Naive thymus-derived CD8-positive, alpha-beta T cell (primary cell): ENCODE results near the gene AKAP6. TPM values are rescaled to one million over a fixed set of nuclear protein-coding genes. Genes with fewer than 3 reads are reported as not detected.

Source experiments
- ATAC-seq, 2 donors: fragments of 150-1000 bp; cut with Tn5 transposase in 1 of 2; sonication (Bioruptor Pico), chemical (Tn5 transposase) in 1 of 2; 1 replicate in 1 of 2; 2 replicates in 1 of 2; pipeline ENCODE4 v1.10.0; 2021; ENCODE audit warnings: mild to moderate bottlenecking in 2 of 2, moderate library complexity in 2 of 2
- POLR2A ChIA-PET: fragments of 350-600 bp; sonication (Branson Sonifier 250); formaldehyde crosslinking; loops from one replicate; lab custom pipeline; 2021; ENCODE audit warnings: antibody characterized with exemption; lab: Charles Lee
- DNase-seq, 10 donors: peaks; one replicate each; pipeline versions ENCODE4 v3.0.0 to v3.0.0-alpha.2; 2020 to 2022
- H3K27ac Mint-ChIP-seq, 10 donors: one replicate each; pipeline ENCODE4 v1.8.0; 2020 to 2022; ENCODE audit warnings: mild to moderate bottlenecking in 10 of 10, mixed read lengths in 10 of 10, moderate library complexity in 4 of 10, inconsistent platforms in 1 of 10
- H3K27me3 Mint-ChIP-seq, 5 donors: one replicate each; pipeline ENCODE4 v1.8.0; 2021 to 2022; ENCODE audit warnings: mixed read lengths in 5 of 5
- H3K36me3 Mint-ChIP-seq, 3 donors: one replicate each; pipeline ENCODE4 v1.8.0; 2020 to 2022; ENCODE audit warnings: mixed read lengths in 3 of 3, mild to moderate bottlenecking in 2 of 3, inconsistent platforms in 1 of 3
- H3K4me1 Mint-ChIP-seq, 4 donors: one replicate each; pipeline ENCODE4 v1.8.0; 2021 to 2022; ENCODE audit warnings: mixed read lengths in 4 of 4
- H3K4me3 Mint-ChIP-seq, 10 donors: one replicate each; pipeline ENCODE4 v1.8.0; 2020 to 2022; ENCODE audit warnings: mild to moderate bottlenecking in 10 of 10, mixed read lengths in 10 of 10, moderate library complexity in 6 of 10, inconsistent platforms in 1 of 10
- H3K9me3 Mint-ChIP-seq, 9 donors: one replicate each; pipeline ENCODE4 v1.8.0; 2020 to 2022; ENCODE audit warnings: mixed read lengths in 9 of 9, mild to moderate bottlenecking in 3 of 9, inconsistent platforms in 1 of 9, moderate library complexity in 1 of 9
- polyA plus RNA-seq, 3 donors: library from polyadenylated mRNA; unstranded; fragments of 300-500 nt; fragmentation: Illumina TruSeq; gene quantifications; one replicate each; pipeline ENCODE4 v1.2.3, GENCODE V29; 2021
- total RNA-seq, 8 experiments: library from RNA in 2 of 8; stranded (reverse) in 2 of 8; gene quantifications; one replicate each; pipeline ENCODE4 v1.2.3 and lab custom pipeline; 2021 to 2026

The AKAP6 gene
- total and polyA plus RNA-seq, 5 experiments from 2014 or later, result 1.4 to 4.6 (median 3.2) TPM

- Mint-ChIP-seq H3K4me1 (peaks cover 1 to 7% (median 2%) of the 10 kb centered on the region in 4 donors), H3K36me3 (peaks cover 0 to 3% (median 0%) of the 10 kb centered on the region in 3 donors), H3K27me3 (peaks cover 0 to 13% (median 0%) of the 10 kb centered on the region in 5 donors), H3K9me3 (peaks cover 0 to 10% (median 0%) of the 10 kb centered on the region in 9 donors), H3K27ac (no peak overlapping the region), H3K4me3 (no peak overlapping the region)
- POLR2A ChIA-PET, result no interaction called here
- no peak for ATAC-seq
- no peak for DNase-seq
Measured at GRCh38 chr14:32625211-32625610, 296.1 kb downstream of the AKAP6 start.

GRCh38 chr14:32627545-32628298, 298.6 kb downstream of the AKAP6 start:
- ATAC-seq (no peak), DNase-seq (no peak)
- Mint-ChIP-seq H3K4me1 (peaks cover 0 to 1% (median 0%) of the 10 kb centered on the region in 4 donors), H3K27me3 (peaks cover 0 to 4% (median 0%) of the 10 kb centered on the region in 5 donors), H3K27ac (no peak overlapping the region), H3K36me3 (peaks cover 0 to 3% (median 0%) of the 10 kb centered on the region in 3 donors), H3K9me3 (peaks cover 0 to 10% (median 0%) of the 10 kb centered on the region in 9 donors), H3K4me3 (no peak overlapping the region)
- POLR2A ChIA-PET, result no interaction called here

- Mint-ChIP-seq H3K9me3 (peaks cover 0 to 10% (median 0%) of the 10 kb centered on the region in 9 donors), H3K36me3 (peaks cover 0 to 3% (median 0%) of the 10 kb centered on the region in 3 donors), H3K4me3 (no peak overlapping the region), H3K27me3 (peaks cover 0 to 4% (median 0%) of the 10 kb centered on the region in 5 donors), H3K4me1 (peaks cover 0 to 2% (median 0%) of the 10 kb centered on the region in 4 donors), H3K27ac (no peak overlapping the region)
- DNase-seq, result no peak
- POLR2A ChIA-PET, result no interaction called here
- ATAC-seq, result no peak
Measured at GRCh38 chr14:32629236-32629635, 300.1 kb downstream of the AKAP6 start.

GRCh38 chr14:32630701-32631100, 301.6 kb downstream of the AKAP6 start:
- ATAC-seq (no peak), DNase-seq (no peak)
- Mint-ChIP-seq H3K4me1 (peaks cover 0 to 2% (median 0%) of the 10 kb centered on the region in 4 donors), H3K27ac (no peak overlapping the region), H3K27me3 (peaks cover 0 to 4% (median 0%) of the 10 kb centered on the region in 5 donors), H3K9me3 (peaks cover 0 to 10% (median 0%) of the 10 kb centered on the region in 9 donors), H3K4me3 (no peak overlapping the region), H3K36me3 (peaks cover 0 to 3% (median 0%) of the 10 kb centered on the region in 3 donors)
- POLR2A ChIA-PET, result no interaction called here

GRCh38 chr14:32633224-32633859, 304.2 kb downstream of the AKAP6 start:
- no peak overlapping the region for H3K4me3 Mint-ChIP-seq
- POLR2A ChIA-PET, result no interaction called here
- peaks cover 0 to 2% (median 0%) of the 10 kb centered on the region in 4 donors for H3K4me1 Mint-ChIP-seq

GRCh38 chr14:32633930-32634329, 304.8 kb downstream of the AKAP6 start:
- peaks cover 0 to 2% (median 0%) of the 10 kb centered on the region in 4 donors for H3K4me1 Mint-ChIP-seq
- no peaks in the 10 kb centered on the region for H3K36me3 Mint-ChIP-seq
- POLR2A ChIA-PET, result no interaction called here
- H3K9me3 Mint-ChIP-seq, result no peaks in the 10 kb centered on the region
- H3K27me3 Mint-ChIP-seq, result no peaks in the 10 kb centered on the region
- ATAC-seq (no peak), DNase-seq (no peak)
- no peak overlapping the region for H3K4me3 Mint-ChIP-seq
- no peak overlapping the region for H3K27ac Mint-ChIP-seq

More at GRCh38 chr14:32633224-32633859, 304.2 kb downstream of the AKAP6 start:
- no peak overlapping the region for H3K27ac Mint-ChIP-seq
- no peaks in the 10 kb centered on the region for H3K9me3 Mint-ChIP-seq
- DNase-seq, result no peak
- no peak for ATAC-seq
- H3K27me3 Mint-ChIP-seq, result no peaks in the 10 kb centered on the region
- peaks cover 0 to 3% (median 0%) of the 10 kb centered on the region in 3 donors for H3K36me3 Mint-ChIP-seq

- DNase-seq (no peak), ATAC-seq (no peak)
- Mint-ChIP-seq H3K4me1 (peaks cover 0 to 2% (median 0%) of the 10 kb centered on the region in 4 donors), H3K36me3 (no peaks in the 10 kb centered on the region), H3K4me3 (no peak overlapping the region), H3K27ac (no peak overlapping the region), H3K27me3 (peaks cover 0 to 4% (median 0%) of the 10 kb centered on the region in 5 donors), H3K9me3 (no peaks in the 10 kb centered on the region)
- POLR2A ChIA-PET, result no interaction called here
Measured at GRCh38 chr14:32635061-32635719, 306.1 kb downstream of the AKAP6 start.

GRCh38 chr14:32637582-32637981, 308.5 kb downstream of the AKAP6 start:
- Mint-ChIP-seq H3K36me3 (no peaks in the 10 kb centered on the region), H3K9me3 (no peaks in the 10 kb centered on the region), H3K27ac (no peak overlapping the region), H3K27me3 (peaks cover 0 to 7% (median 0%) of the 10 kb centered on the region in 5 donors), H3K4me3 (no peak overlapping the region), H3K4me1 (peaks cover 0 to 2% (median 0%) of the 10 kb centered on the region in 4 donors)
- POLR2A ChIA-PET, result no interaction called here
- ATAC-seq, result no peak
- DNase-seq, result no peak

- Mint-ChIP-seq H3K27me3 (peaks cover 0 to 10% (median 0%) of the 10 kb centered on the region in 5 donors), H3K4me3 (no peak overlapping the region), H3K27ac (no peak overlapping the region), H3K4me1 (no peaks in the 10 kb centered on the region), H3K36me3 (no peaks in the 10 kb centered on the region), H3K9me3 (no peaks in the 10 kb centered on the region)
- ATAC-seq, result no peak
- POLR2A ChIA-PET, result no interaction called here
- no peak for DNase-seq
Measured at GRCh38 chr14:32639208-32639607, 310.1 kb downstream of the AKAP6 start.

- Mint-ChIP-seq H3K36me3 (no peaks in the 10 kb centered on the region), H3K27me3 (peaks cover 0 to 5% (median 0%) of the 10 kb centered on the region in 5 donors), H3K4me3 (no peak overlapping the region), H3K9me3 (no peaks in the 10 kb centered on the region), H3K4me1 (no peaks in the 10 kb centered on the region), H3K27ac (no peak overlapping the region)
- POLR2A ChIA-PET, result no interaction called here
- DNase-seq (no peak), ATAC-seq (no peak)
Measured at GRCh38 chr14:32645551-32645950, 316.5 kb downstream of the AKAP6 start.

- Mint-ChIP-seq H3K4me3 (no peak overlapping the region), H3K4me1 (no peaks in the 10 kb centered on the region), H3K36me3 (no peaks in the 10 kb centered on the region), H3K27me3 (peaks cover 0 to 2% (median 0%) of the 10 kb centered on the region in 5 donors), H3K9me3 (no peaks in the 10 kb centered on the region), H3K27ac (no peak overlapping the region)
- no peak for DNase-seq
- POLR2A ChIA-PET, result no interaction called here
- no peak for ATAC-seq
Measured at GRCh38 chr14:32648434-32648833, 319.3 kb downstream of the AKAP6 start.

- no peaks in the 10 kb centered on the region for H3K27me3 Mint-ChIP-seq
- H3K36me3 Mint-ChIP-seq, result no peaks in the 10 kb centered on the region
- no peak for DNase-seq
- POLR2A ChIA-PET, result no interaction called here
- no peak for ATAC-seq
- no peaks in the 10 kb centered on the region for H3K9me3 Mint-ChIP-seq
- no peak overlapping the region for H3K4me3 Mint-ChIP-seq
- no peaks in the 10 kb centered on the region for H3K4me1 Mint-ChIP-seq
- no peak overlapping the region for H3K27ac Mint-ChIP-seq
Measured at GRCh38 chr14:32650030-32650429, 320.9 kb downstream of the AKAP6 start.

GRCh38 chr14:32650665-32651064, 321.6 kb downstream of the AKAP6 start:
- Mint-ChIP-seq H3K4me1 (no peaks in the 10 kb centered on the region), H3K9me3 (no peaks in the 10 kb centered on the region), H3K27ac (no peak overlapping the region), H3K27me3 (peaks cover 0 to 3% (median 0%) of the 10 kb centered on the region in 5 donors), H3K4me3 (no peak overlapping the region), H3K36me3 (no peaks in the 10 kb centered on the region)
- DNase-seq (no peak), ATAC-seq (no peak)
- POLR2A ChIA-PET, result no interaction called here
